Left renal pelvis (tissue), 4 donors: ENCODE measurements around the gene CASZ1. TPM values are rescaled to one million over a fixed set of nuclear protein-coding genes. Genes with fewer than 3 reads are reported as not detected.

Source experiments
- DNase-seq, 4 donors: peaks; one replicate each; pipeline ENCODE4 v3.0.0-alpha.2; 2013; ENCODE audit warnings: low read depth in 4 of 4, low spot score in 3 of 4
- polyA plus RNA-seq, 4 donors: library from polyadenylated mRNA; unstranded; fragments of 120-200 nt; gene quantifications; one replicate each; pipeline ENCODE4 v1.2.1, GENCODE V29; 2013; ENCODE audit not compliant: insufficient read length in 4 of 4

The CASZ1 gene
- polyA plus RNA-seq, 4 donors, result 3.8 to 25.2 (median 18.5) TPM

GRCh38 chr1:10692401-10693021, 103.9 kb downstream of the CASZ1 start:
- DNase-seq, result no peak

- no peak for DNase-seq
These were observed 104.7 kb downstream of the CASZ1 start for GRCh38 chr1:10691740-10692125.

- DNase-seq, result no peak
These were observed 105.2 kb downstream of the CASZ1 start for GRCh38 chr1:10691075-10691739.

- no peak for DNase-seq
These were observed 106.0 kb downstream of the CASZ1 start for GRCh38 chr1:10690484-10690883.

- DNase-seq, result no peak
These were observed 108.0 kb downstream of the CASZ1 start for GRCh38 chr1:10688409-10688786.

- DNase-seq, result no peak
These were observed 108.6 kb downstream of the CASZ1 start for GRCh38 chr1:10687782-10688408.

GRCh38 chr1:10687251-10687651, 109.2 kb downstream of the CASZ1 start:
- no peak for DNase-seq

- DNase-seq, result no peak
These were observed 109.9 kb downstream of the CASZ1 start for GRCh38 chr1:10686404-10687040.

GRCh38 chr1:10685808-10686403, 110.5 kb downstream of the CASZ1 start:
- no peak for DNase-seq

GRCh38 chr1:10685196-10685807, 111.1 kb downstream of the CASZ1 start:
- DNase-seq, result no peak

GRCh38 chr1:10684221-10684620, 112.2 kb downstream of the CASZ1 start:
- DNase-seq, result no peak

GRCh38 chr1:10682449-10683309, 113.8 kb downstream of the CASZ1 start:
- DNase-seq, result no peak

GRCh38 chr1:10682108-10682445, 114.4 kb downstream of the CASZ1 start:
- no peak for DNase-seq

- DNase-seq, result no peak
These were observed 114.9 kb downstream of the CASZ1 start for GRCh38 chr1:10681296-10682107.

- no peak for DNase-seq
These were observed 116.0 kb downstream of the CASZ1 start for GRCh38 chr1:10680487-10680886.

GRCh38 chr1:10679496-10680220, 116.8 kb downstream of the CASZ1 start:
- DNase-seq, result peak in 1 of 4 donors; percentile 89

GRCh38 chr1:10678852-10679251, 117.6 kb downstream of the CASZ1 start:
- no peak for DNase-seq

- DNase-seq, result no peak
These were observed 118.0 kb downstream of the CASZ1 start for GRCh38 chr1:10678402-10678801.
